HEK293 (cell line): ENCODE results near the gene BNIPL.

ENCODE experiments used
- CTCF ChIA-PET: fragments of 350-600 bp; formaldehyde crosslinking; extraction: SDS; loops from one replicate; lab custom pipeline; 2021; ENCODE audit warnings: antibody characterized with exemption; lab: Yijun Ruan, JAX
- POLR2A ChIA-PET: fragments of 300-600 bp; formaldehyde crosslinking; extraction: SDS; loops from one replicate; lab custom pipeline; 2020; ENCODE audit warnings: antibody characterized with exemption, inconsistent platforms; lab: Yijun Ruan, JAX
- H3K27ac ChIP-seq: fragments of 200-500 bp; sonication (Bioruptor generic); 2 replicates; pipeline ENCODE4 v1.5.1; 2014; ENCODE audit warnings: low read depth, low read length, control low read depth, inconsistent platforms; ENCODE audit errors: extremely low read depth
- H3K36me3 ChIP-seq, 2 experiments: fragments of 200-500 bp in 1 of 2; sonication (Bioruptor generic) in 1 of 2; 1 replicate in 1 of 2; 2 replicates in 1 of 2; pipeline ENCODE4 v1.5.1; 2014 to 2017; ENCODE audit warnings: inconsistent platforms in 2 of 2, low read length in 2 of 2; ENCODE audit not compliant: control insufficient read depth in 2 of 2, insufficient read depth in 1 of 2
- H3K4me1 ChIP-seq: fragments of 200-500 bp; sonication (Bioruptor generic); 2 replicates; pipeline ENCODE4 v1.5.1; 2014; ENCODE audit warnings: mild to moderate bottlenecking, low read length, inconsistent platforms; ENCODE audit not compliant: control insufficient read depth, insufficient read depth
- H3K4me3 ChIP-seq: 2 replicates; pipeline ENCODE4 v1.5.1; 2011; ENCODE audit warnings: low read depth, mild to moderate bottlenecking, control low read depth, low read length, moderate library complexity
- H3K9me3 ChIP-seq: fragments of 200-500 bp; sonication (Bioruptor generic); 2 replicates; pipeline ENCODE4 v1.5.1; 2014; ENCODE audit warnings: low read depth, low read length, inconsistent platforms; ENCODE audit not compliant: control insufficient read depth, insufficient read depth
- IKZF3 ChIP-seq: fragments of 450-650 bp; IDR thresholded peaks from 2 replicates; pipeline ENCODE4 v1.5.0; 2018; ENCODE audit warnings: missing biosample characterization, mild to moderate bottlenecking, missing genetic modification characterization, moderate library complexity
- KLF1 ChIP-seq: fragments of 450-650 bp; formaldehyde crosslinking; IDR thresholded peaks from 2 replicates; pipeline ENCODE4 v1.5.1; 2016; ENCODE audit warnings: missing biosample characterization, missing genetic modification characterization
- MYNN ChIP-seq: fragments of 450-650 bp; formaldehyde crosslinking; IDR thresholded peaks from 2 replicates; pipeline ENCODE4 v1.5.1; 2016; ENCODE audit warnings: missing biosample characterization, missing genetic modification characterization, borderline replicate concordance
- PRDM10 ChIP-seq: fragments of 450-650 bp; formaldehyde crosslinking; IDR thresholded peaks from 2 replicates; pipeline ENCODE4 v1.5.1; 2016; ENCODE audit warnings: missing biosample characterization, missing genetic modification characterization
- SALL2 ChIP-seq: fragments of 450-650 bp; formaldehyde crosslinking; IDR thresholded peaks from 2 replicates; pipeline ENCODE4 v1.5.0; 2017; ENCODE audit warnings: missing biosample characterization, mild to moderate bottlenecking, missing genetic modification characterization, borderline replicate concordance
- SP3 ChIP-seq: fragments of 450-650 bp; formaldehyde crosslinking; IDR thresholded peaks from 2 replicates; pipeline ENCODE4 v1.5.1; 2016; ENCODE audit warnings: missing biosample characterization, missing genetic modification characterization
- TRIM28 ChIP-seq: IDR thresholded peaks from 2 replicates; pipeline ENCODE4 v1.6.1; 2011; ENCODE audit warnings: low read length, control low read depth, borderline replicate concordance
- TSHZ1 ChIP-seq: fragments of 450-650 bp; formaldehyde crosslinking; IDR thresholded peaks from 2 replicates; pipeline ENCODE4 v1.5.1; 2016; ENCODE audit warnings: missing biosample characterization, missing genetic modification characterization, borderline replicate concordance
- ZBTB11 ChIP-seq: fragments of 450-650 bp; formaldehyde crosslinking; conservative IDR thresholded peaks from 2 replicates; pipeline ENCODE4 v1.5.1; 2016; ENCODE audit warnings: low read depth, missing biosample characterization, missing genetic modification characterization
- ZNF157 ChIP-seq: fragments of 450-650 bp; formaldehyde crosslinking; IDR thresholded peaks from 2 replicates; pipeline ENCODE4 v1.5.1; 2016; ENCODE audit warnings: missing biosample characterization, missing genetic modification characterization
- ZNF18 ChIP-seq: fragments of 450-650 bp; formaldehyde crosslinking; IDR thresholded peaks from 2 replicates; pipeline ENCODE4 v1.5.1; 2016; ENCODE audit warnings: missing biosample characterization, missing genetic modification characterization
- ZNF2 ChIP-seq: fragments of 450-650 bp; formaldehyde crosslinking; IDR thresholded peaks from 2 replicates; pipeline ENCODE4 v1.5.1; 2016; ENCODE audit warnings: missing biosample characterization, missing genetic modification characterization
- ZNF341 ChIP-seq: fragments of 450-650 bp; formaldehyde crosslinking; IDR thresholded peaks from 2 replicates; pipeline ENCODE4; 2016; ENCODE audit warnings: low read depth, missing biosample characterization, missing genetic modification characterization
- ZNF391 ChIP-seq: fragments of 450-650 bp; formaldehyde crosslinking; IDR thresholded peaks from 2 replicates; pipeline ENCODE4 v1.5.1; 2016; ENCODE audit warnings: low read depth, missing biosample characterization, missing genetic modification characterization, borderline replicate concordance
- ZNF416 ChIP-seq: fragments of 450-650 bp; formaldehyde crosslinking; IDR thresholded peaks from 2 replicates; pipeline ENCODE4 v1.5.1; 2016; ENCODE audit warnings: missing biosample characterization, missing genetic modification characterization
- ZNF449 ChIP-seq: fragments of 450-650 bp; formaldehyde crosslinking; IDR thresholded peaks from 2 replicates; pipeline ENCODE4 v1.5.1; 2017; ENCODE audit warnings: missing biosample characterization, mild to moderate bottlenecking, missing genetic modification characterization, moderate library complexity
- ZNF514 ChIP-seq: fragments of 450-650 bp; formaldehyde crosslinking; IDR thresholded peaks from 2 replicates; pipeline ENCODE4 v1.5.1; 2016; ENCODE audit warnings: missing biosample characterization, missing genetic modification characterization
- ZNF555 ChIP-seq: fragments of 450-650 bp; formaldehyde crosslinking; conservative IDR thresholded peaks from 2 replicates; pipeline ENCODE4 v1.5.1; 2017; ENCODE audit warnings: missing biosample characterization, mild to moderate bottlenecking, missing genetic modification characterization, inconsistent platforms
- ZNF629 ChIP-seq: fragments of 450-650 bp; formaldehyde crosslinking; IDR thresholded peaks from 2 replicates; pipeline ENCODE4 v1.5.1; 2017; ENCODE audit warnings: missing biosample characterization, missing genetic modification characterization
- ZNF654 ChIP-seq: fragments of 450-650 bp; formaldehyde crosslinking; IDR thresholded peaks from 2 replicates; pipeline ENCODE4 v1.5.1; 2016; ENCODE audit warnings: low read depth, missing biosample characterization, missing genetic modification characterization
- ZNF660 ChIP-seq: fragments of 450-650 bp; IDR thresholded peaks from 2 replicates; pipeline ENCODE4 v1.5.1; 2018; ENCODE audit warnings: missing biosample characterization, mild to moderate bottlenecking, missing genetic modification characterization
- ZXDB ChIP-seq: fragments of 450-650 bp; formaldehyde crosslinking; IDR thresholded peaks from 2 replicates; pipeline ENCODE4 v1.5.1; 2016; ENCODE audit warnings: missing biosample characterization, missing genetic modification characterization

Gene BNIPL

GRCh38 chr1:150987924-150988323, 48.5 kb upstream of the BNIPL start:
- Histone ChIP-seq H3K4me1 (no peaks in the 10 kb centered on the region), H3K27ac (no peak overlapping the region), H3K4me3 (no peak overlapping the region), H3K36me3 (no peaks in the 10 kb centered on the region), H3K9me3 (no peaks in the 10 kb centered on the region)
- TF ChIP-seq ZNF18 (tag by site-specific recombination), result no peak
- no peak for TF ChIP-seq ZNF660 (tag by site-specific recombination)
- TF ChIP-seq ZNF157 (tag by site-specific recombination), result no peak
- no peak for TF ChIP-seq TSHZ1 (tag by site-specific recombination)
- no peak for TF ChIP-seq TRIM28
- no peak for TF ChIP-seq KLF1 (tag by site-specific recombination)
- no peak for TF ChIP-seq ZNF449 (tag by site-specific recombination)
- TF ChIP-seq ZNF391 (tag by site-specific recombination), result no peak
- no peak for TF ChIP-seq SALL2 (tag by site-specific recombination)
- no peak for TF ChIP-seq ZNF416 (tag by site-specific recombination)
- TF ChIP-seq ZNF629 (tag by site-specific recombination), result no peak
- TF ChIP-seq PRDM10 (tag by site-specific recombination), result no peak
- ChIA-PET POLR2A (interaction anchor here (1.1 kb wide), 1 partner anchor 14 kb away, joined by 3 read pairs; no protein-coding TSS in a partner anchor), CTCF (interaction anchor here (1.1 to 2.1 kb wide), 2 partner anchors 8 to 10 kb away, joined by 5 to 7 read pairs; no protein-coding TSS in a partner anchor)

GRCh38 chr1:150992626-150993025, 43.8 kb upstream of the BNIPL start:
- CTCF ChIA-PET, result interaction anchor here (1.0 to 1.4 kb wide), 2 partner anchors 11 to 14 kb away, joined by 3 read pairs; partner anchors contain the start of genes ANXA9 and MINDY1
- POLR2A ChIA-PET, result no interaction called here
- H3K4me1 ChIP-seq, result no peaks in the 10 kb centered on the region
- TF ChIP-seq IKZF3 (tag by site-specific recombination) (no peak), ZNF654 (tag by site-specific recombination) (no peak), ZNF2 (no peak), ZNF555 (tag by site-specific recombination) (no peak), MYNN (tag by site-specific recombination) (no peak), ZBTB11 (tag by site-specific recombination) (no peak), SP3 (tag by site-specific recombination) (no peak), ZXDB (tag by site-specific recombination) (no peak), ZNF341 (tag by site-specific recombination) (no peak), ZNF514 (no peak)

More at GRCh38 chr1:150992626-150993025, 43.8 kb upstream of the BNIPL start:
- Histone ChIP-seq H3K4me3 (no peak overlapping the region), H3K9me3 (no peaks in the 10 kb centered on the region), H3K36me3 (peaks cover 0 to 16% of the 10 kb centered on the region in 2 experiments; a peak in 1 of 3 replicates), H3K27ac (no peak overlapping the region)
